Measurements from ENCODE around the gene IL17RB.

Gene IL17RB

DNA sequence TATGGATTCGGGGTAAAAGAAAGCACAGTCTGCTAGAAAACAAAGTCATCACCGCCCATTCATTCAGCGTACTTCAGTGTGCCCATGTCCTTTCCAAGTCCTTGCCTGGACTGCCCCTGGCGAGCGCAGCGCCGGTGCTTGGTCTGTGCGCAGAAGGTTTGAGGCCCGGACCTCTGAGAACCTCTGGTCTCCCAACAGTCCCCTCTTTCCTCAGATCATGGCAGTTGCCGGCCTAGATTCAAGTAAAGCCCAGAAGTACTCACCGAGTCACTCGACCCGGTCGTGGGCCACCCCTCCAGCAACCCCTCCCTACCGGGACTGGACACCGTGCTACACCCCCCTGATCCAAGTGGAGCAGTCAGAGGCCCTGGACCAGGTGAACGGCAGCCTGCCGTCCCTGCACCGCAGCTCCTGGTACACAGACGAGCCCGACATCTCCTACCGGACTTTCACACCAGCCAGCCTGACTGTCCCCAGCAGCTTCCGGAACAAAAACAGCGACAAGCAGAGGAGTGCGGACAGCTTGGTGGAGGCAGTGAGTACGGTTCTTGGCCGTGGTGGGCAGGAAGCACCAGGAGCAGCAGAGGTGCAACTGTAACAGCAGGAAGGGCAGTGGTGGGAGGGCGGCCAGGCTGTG is 36.5 kb upstream of the IL17RB start:
- DNase-seq = peak in 4 of 42 donors; percentile 6 to 36 (median 12)

DNA sequence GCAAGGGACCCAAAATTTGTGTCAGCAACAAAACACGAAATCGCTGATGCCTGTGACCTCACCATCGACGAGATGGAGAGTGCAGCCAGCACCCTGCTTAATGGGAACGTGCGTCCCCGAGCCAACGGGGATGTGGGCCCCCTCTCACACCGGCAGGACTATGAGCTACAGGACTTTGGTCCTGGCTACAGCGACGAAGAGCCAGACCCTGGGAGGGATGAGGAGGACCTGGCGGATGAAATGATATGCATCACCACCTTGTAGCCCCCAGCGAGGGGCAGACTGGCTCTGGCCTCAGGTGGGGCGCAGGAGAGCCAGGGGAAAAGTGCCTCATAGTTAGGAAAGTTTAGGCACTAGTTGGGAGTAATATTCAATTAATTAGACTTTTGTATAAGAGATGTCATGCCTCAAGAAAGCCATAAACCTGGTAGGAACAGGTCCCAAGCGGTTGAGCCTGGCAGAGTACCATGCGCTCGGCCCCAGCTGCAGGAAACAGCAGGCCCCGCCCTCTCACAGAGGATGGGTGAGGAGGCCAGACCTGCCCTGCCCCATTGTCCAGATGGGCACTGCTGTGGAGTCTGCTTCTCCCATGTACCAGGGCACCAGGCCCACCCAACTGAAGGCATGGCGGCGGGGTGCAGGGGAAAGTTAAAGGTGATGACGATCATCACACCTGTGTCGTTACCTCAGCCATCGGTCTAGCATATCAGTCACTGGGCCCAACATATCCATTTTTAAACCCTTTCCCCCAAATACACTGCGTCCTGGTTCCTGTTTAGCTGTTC is 35.0 kb upstream of the IL17RB start:
- intact Hi-C loops (cut with DNase I) = no loop called here

More for the DNA sequence above, 36.5 kb upstream of the IL17RB start:
- intact Hi-C loops (cut with DNase I) = no loop called here

DNA sequence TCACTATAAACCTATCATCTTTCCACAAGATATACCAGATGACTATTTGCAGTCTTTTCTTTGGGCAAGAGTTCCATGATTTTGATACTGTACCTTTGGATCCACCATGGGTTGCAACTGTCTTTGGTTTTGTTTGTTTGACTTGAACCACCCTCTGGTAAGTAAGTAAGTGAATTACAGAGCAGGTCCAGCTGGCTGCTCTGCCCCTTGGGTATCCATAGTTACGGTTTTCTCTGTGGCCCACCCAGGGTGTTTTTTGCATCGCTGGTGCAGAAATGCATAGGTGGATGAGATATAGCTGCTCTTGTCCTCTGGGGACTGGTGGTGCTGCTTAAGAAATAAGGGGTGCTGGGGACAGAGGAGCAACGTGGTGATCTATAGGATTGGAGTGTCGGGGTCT is 33.9 kb upstream of the IL17RB start:
- intact Hi-C loops (cut with DNase I) = no loop called here

More for the DNA sequence above, 35.0 kb upstream of the IL17RB start:
- DNase-seq = peak in 6 of 42 donors; percentile 3 to 19 (median 14)

DNA sequence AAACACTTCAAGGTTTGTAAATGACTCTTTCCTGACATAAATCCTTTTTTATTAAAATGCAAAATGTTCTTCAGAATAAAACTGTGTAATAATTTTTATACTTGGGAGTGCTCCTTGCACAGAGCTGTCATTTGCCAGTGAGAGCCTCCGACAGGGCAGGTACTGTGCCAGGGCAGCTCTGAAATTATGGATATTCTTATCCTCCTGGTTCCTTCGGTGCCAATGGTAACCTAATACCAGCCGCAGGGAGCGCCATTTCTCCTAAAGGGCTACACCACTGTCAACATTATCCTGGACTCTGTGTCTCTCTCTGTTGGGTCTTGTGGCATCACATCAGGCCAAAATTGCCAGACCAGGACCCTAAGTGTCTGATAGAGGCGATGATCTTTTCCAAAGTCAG is 33.1 kb upstream of the IL17RB start:
- DNase-seq = peak in 7 of 42 donors; percentile 4 to 42 (median 11)
- intact Hi-C loops (cut with DNase I) = no loop called here

More for the DNA sequence above, 33.9 kb upstream of the IL17RB start:
- peak in 4 of 42 donors; percentile 4 to 21 (median 8) for DNase-seq

DNA sequence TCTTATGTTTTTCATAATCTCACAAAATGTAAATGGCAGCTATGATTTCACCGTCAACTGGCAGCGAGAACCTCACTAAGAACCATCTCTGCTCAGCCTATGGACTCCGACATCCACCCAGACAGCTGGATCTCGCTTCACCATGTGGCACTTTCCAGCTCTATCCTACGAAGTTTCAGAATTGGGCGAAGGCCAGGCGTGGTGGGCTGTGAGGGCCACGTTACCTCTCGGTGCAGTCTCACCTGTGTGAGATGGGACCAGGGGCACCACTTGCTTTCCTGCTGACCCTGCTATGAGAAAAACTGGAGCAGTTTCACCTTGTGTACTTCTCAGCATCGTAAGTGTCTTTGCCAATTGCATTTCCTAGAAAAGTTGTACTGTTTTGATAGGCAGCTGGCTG is 32.5 kb upstream of the IL17RB start:
- DNase-seq = peak in 7 of 42 donors; percentile 4 to 39 (median 16)
- intact Hi-C loops (cut with DNase I) = no loop called here

DNA sequence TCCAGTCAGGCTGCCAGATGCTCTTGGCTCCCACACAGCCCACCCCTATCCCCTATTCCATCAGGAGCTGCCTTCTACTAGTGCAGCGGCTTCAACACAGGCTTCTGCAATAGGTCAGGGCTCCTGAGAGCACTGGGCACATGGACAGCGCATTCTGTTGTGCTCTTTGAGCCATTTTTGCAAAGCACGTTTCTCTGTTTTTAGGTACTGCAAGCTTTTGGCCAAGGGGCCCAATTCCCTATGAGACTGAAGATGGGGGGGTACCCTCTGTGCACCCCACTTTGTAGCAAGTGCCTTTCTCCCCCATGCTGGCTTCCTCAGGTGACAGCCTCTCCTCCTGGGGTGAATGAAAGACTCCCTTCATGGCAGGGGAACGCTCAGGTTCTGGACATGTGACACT is 31.3 kb upstream of the IL17RB start:
- peak in 5 of 42 donors; percentile 2 to 22 (median 5) for DNase-seq
- intact Hi-C loops (cut with DNase I) = no loop called here

DNA sequence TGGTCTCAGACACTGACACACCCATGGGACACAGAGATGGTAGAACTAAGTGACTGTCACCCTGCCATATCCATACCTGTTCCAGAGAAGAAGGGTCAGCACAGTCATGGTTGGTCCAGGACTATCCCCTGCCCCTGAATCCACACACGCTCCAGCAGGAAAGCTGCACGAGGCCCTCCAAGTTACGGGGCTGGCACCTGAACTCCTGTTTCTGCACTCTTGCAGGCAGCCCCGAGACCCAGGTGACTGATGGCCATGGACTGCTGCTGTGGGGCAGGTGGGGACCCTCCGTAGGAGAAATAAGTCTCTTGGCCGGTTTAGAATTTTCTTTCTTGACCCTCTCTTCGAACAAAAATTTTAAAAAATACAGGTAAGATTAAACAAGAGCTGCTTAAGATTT is 30.7 kb upstream of the IL17RB start:
- intact Hi-C loops (cut with DNase I) = no loop called here
- DNase-seq = peak in 6 of 42 donors; percentile 3 to 31 (median 16)

DNA sequence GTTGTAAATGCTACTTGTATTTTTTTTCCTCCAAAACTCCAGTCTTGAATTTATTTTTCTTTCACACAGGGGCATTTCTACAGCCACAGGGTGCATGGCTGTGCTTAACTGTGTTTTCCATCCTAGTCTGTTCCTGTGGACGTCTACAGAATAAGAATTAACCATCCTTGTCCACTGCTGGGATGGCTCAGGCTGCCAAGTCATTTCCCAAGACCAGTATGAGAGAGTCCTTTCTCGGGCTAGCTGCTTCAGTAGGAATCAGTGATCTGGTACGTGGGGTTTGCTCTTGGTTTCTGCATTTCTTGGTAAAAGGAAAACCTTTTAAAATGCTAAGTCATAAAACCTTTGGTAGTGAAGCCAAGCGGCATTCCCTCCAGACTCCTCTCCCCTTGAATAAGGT is 29.9 kb upstream of the IL17RB start:
- intact Hi-C loops (cut with DNase I) = no loop called here
- peak in 24 of 42 donors; percentile 11 to 72 (median 44) for DNase-seq

DNA sequence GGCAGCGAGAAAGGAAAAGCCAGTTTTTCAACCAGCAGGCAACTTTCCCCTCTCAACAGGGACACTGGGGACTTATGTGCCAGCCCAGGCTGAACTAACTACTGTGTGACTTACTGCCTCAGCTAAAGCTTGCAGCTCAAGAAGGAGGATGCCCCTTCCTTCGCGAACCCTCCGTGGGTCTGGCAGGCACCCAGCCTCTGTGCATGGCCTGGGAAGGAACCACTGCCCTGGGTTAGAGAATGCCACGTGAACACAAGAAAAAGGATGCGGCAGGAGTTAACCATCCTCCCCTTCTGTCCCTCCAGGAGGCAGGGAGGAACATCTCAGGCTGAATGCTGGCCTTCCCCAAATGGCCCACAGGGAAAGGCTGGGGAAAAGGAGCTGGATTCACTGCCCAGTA is 29.2 kb upstream of the IL17RB start:
- DNase-seq = peak in 5 of 42 donors; percentile 5 to 36 (median 23)
- intact Hi-C loops (cut with DNase I) = no loop called here

DNA sequence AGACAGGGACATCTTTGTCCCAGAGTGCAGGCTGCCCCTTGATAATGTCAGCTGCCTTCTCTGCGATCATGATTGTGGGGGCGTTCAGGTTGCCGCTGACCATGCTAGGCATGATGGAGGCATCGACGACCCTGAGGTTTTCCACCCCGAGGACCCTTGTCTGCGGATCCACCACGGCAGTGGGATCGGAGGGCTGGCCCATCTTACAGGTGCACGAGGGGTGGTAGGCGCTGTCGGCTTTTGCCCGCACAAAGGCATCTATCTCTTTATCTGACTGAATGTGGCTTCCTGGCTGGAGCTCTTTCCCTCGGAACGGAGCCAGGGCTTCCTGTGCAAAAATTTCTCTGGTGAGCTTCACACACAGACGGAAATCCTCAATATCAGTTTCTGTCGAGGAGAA is 28.6 kb upstream of the IL17RB start:
- peak in 8 of 42 donors; percentile 1 to 35 (median 14) for DNase-seq
- intact Hi-C loops (cut with DNase I) = no loop called here

DNA sequence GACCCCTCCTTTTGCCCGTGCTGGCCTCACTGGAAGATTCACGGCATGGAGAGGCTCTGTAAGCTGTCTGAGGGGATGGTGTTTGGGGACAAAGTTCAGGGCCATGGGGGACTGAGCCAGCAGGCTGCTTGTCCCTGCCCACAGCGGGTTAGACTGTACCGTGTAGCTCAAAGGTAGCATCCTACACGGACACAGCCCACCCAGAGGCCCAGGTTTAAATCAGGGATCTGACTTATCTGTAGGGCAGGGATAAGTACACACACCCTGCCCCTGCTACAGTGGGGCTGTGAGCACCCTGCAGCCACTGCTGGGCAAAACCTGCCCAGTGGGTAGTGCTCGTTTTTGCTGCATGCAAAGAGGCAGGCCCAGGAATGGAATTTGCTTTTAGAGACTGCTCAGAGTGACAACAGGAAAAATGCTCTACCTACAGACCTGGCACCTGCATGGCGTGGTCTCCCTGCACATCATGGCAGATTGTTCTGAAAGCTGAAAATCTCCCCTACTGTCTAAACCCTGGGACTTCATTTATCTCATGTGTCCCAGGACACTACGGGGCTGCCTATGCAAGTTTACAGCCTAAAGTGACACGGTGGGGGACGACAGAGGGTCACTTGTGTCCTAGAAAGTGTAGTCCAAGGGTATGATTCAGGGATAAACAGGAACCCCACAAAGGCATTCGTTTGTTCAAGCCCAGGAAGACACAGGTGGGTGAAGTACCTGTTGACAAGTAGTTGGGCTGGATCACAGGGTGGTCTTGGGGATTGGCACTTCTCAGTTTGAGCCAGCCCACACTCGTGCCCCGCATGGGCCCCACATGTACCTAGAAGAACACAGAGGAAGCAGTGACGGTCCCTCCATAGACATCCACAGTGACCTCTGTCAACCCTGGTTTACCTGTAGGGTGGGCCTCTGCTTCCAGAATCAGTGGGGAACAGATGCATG is 27.9 kb upstream of the IL17RB start:
- peak in 5 of 42 donors; percentile 1 to 29 (median 8) for DNase-seq
- intact Hi-C loops (cut with DNase I) = no loop called here

DNA sequence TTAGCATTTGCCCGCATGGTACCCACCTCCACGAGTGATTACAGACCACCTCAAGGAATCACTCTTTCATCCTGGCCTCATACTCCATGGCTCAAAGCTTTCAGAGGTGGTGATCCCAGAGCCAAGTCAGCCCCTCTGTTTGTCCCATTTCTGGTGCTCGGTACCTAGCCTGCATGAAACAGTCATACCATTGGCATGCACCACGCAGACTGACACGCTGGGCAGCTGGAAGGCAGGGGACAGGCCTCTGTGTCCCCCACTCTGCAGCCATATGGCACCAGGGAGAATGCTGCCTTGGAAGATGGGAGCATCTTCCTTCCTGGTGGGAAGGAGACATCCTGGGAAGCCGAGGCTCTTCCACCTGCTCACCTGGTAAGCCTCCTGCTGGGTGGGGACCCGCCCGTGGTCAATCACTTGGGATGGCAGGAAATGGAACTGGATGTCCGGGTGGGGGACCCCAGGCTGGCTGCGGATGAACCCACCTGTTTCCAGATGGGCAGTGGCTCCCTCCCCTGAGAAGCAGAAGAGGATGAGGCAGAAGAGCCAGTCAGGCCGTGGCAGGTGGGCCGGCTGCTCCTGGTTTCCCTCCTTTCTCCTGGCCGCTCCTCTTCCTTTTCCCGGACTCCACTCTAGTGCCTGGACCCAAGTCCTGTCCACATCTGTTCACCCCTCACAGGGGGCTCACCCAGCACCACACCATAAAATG is 27.1 kb upstream of the IL17RB start:
- peak in 8 of 42 donors; percentile 2 to 34 (median 14) for DNase-seq

DNA sequence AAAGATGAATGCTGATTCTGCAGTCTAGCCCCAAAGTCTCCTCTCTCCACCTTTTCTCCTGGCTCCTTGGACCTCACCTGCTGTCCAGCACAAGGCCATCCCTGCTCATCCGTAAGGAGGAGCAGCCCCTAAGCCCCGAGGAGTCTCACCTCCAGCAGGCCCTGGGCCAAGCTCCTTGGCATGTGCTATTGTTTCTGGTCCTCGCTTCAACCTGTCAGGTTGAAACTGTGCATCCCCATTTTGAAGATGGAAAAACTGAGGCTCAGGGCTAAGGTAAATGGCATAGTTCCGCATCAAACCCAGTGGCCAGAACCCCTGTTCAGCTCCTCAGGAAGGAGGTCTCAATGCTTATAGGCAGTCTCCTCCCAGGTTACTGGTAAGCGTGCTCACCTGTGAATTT is 26.3 kb upstream of the IL17RB start:
- peak in 3 of 42 donors; percentile 3 to 20 (median 4) for DNase-seq
- intact Hi-C loops (cut with DNase I) = no loop called here

More for the DNA sequence above, 27.1 kb upstream of the IL17RB start:
- intact Hi-C loops (cut with DNase I) = no loop called here

DNA sequence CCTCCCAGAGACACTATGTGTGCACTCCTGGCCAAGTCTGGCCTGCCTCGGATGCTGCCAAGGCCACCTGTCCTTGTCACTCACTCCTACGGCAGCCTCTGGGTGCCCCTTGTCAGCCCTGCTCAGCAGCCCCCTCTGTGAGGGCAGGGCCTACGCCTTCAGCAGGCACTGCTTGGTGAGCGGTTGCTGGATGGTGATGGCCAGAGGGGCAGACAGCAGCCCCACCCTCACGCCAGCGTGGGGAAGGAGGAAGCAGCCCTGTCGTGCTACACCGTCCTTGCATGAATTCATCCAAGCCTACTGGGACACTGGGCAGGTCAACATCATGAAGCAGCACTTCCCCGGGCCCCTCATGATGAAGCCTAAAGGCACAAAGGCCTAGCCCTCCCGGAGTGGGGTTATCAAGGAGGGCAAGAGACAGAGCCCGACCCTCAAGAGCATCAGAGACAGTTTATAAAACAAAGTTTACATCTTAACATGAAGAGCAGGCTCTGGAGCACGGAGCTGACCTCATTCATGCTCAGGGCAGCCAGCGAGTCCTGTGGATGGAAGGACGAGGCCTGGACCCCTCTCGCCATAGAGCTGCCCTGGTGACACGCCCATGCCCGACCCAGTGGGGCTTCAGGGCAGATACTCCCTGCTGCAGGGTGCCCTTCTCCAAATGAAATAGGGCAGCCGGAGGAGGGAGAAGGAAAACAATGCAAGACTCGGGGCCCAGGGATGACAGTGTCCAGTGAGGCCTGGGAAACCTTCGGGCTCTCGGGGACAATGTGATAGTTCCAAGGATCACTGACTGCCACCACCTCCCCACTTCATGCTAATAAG is 25.4 kb upstream of the IL17RB start:
- peak in 9 of 42 donors; percentile 2 to 31 (median 10) for DNase-seq
- intact Hi-C loops (cut with DNase I) = no loop called here

DNA sequence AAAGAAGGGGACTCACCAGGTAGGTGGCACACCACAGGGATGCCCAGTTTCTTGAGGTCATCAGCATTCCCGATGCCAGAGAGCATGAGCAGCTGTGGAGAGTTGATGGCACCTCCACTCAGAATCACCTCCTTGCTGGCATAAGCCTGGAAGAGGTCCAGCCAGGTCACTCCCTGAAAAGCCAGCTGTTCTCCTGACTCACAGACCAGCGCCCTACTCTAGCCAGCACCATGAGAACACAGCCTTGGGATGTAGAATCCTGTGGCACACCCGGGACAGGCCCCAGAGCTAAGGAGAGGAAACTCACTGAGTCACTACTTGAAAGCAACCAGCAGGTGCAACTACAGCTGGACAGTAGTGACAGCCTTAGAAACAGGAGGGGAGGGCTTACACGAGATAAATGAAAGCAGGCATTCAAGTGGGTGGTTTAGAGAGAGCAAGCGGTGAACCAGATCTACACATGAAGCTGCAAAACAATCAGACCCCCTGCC is 24.7 kb upstream of the IL17RB start:
- DNase-seq = peak in 11 of 42 donors; percentile 1 to 40 (median 9)
- intact Hi-C loops (cut with DNase I) = no loop called here

DNA sequence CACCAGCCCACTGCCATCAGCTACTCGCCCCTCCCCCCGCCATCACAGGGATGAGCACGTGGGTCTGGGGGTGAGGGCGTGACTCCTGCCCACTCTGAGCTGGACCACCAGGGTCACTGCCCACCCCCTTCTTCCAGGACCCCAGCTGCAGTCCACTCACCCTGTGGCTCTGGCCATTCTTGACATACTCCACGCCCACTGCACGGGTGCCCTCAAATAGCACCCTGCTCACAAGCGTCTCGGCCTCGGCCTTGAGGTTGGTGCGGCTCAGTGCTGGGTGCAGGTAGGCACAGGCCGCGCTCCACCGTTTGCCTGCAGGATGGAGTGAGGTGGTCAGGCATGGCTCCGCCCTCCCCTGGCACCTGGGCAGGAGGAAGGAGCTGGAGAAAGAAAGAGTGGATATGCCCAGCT is 24.0 kb upstream of the IL17RB start:
- intact Hi-C loops (cut with DNase I) = no loop called here
- DNase-seq = peak in 10 of 42 donors; percentile 1 to 35 (median 12)
